ENCODE data around the gene SDCCAG8. TPM values are rescaled to one million over a fixed set of nuclear protein-coding genes. Genes with fewer than 3 reads are reported as not detected.

The SDCCAG8 gene
- polyA plus RNA-seq, 5 donors, result 33.8 to 46.2 (median 39.5) TPM

- DNase-seq, result no peak
Observed at GRCh38 chr1:243416495-243416894, 160.7 kb downstream of the SDCCAG8 start.

- no peak for DNase-seq
Observed at GRCh38 chr1:243420016-243420945, 164.4 kb downstream of the SDCCAG8 start.

- no peak for DNase-seq
Observed at GRCh38 chr1:243420946-243421685, 165.3 kb downstream of the SDCCAG8 start.

- no peak for DNase-seq
Observed at GRCh38 chr1:243421784-243422183, 165.9 kb downstream of the SDCCAG8 start.

- DNase-seq, result no peak
Observed at GRCh38 chr1:243422362-243422761, 166.5 kb downstream of the SDCCAG8 start.

GRCh38 chr1:243428084-243428483, 172.2 kb downstream of the SDCCAG8 start:
- DNase-seq, result no peak

- no peak for DNase-seq
Observed at GRCh38 chr1:243428617-243429342, 172.9 kb downstream of the SDCCAG8 start.

GRCh38 chr1:243431591-243431990, 175.8 kb downstream of the SDCCAG8 start:
- no peak for DNase-seq

- DNase-seq, result no peak
Observed at GRCh38 chr1:243432136-243432535, 176.3 kb downstream of the SDCCAG8 start.

GRCh38 chr1:243433737-243434370, 178.0 kb downstream of the SDCCAG8 start:
- DNase-seq, result no peak

GRCh38 chr1:243434594-243434993, 178.8 kb downstream of the SDCCAG8 start:
- DNase-seq, result no peak

- no peak for DNase-seq
Observed at GRCh38 chr1:243435836-243436235, 180.0 kb downstream of the SDCCAG8 start.

- DNase-seq, result no peak
Observed at GRCh38 chr1:243438146-243438545, 182.3 kb downstream of the SDCCAG8 start.

GRCh38 chr1:243438815-243439214, 183.0 kb downstream of the SDCCAG8 start:
- no peak for DNase-seq

- no peak for DNase-seq
Observed at GRCh38 chr1:243440406-243440805, 184.6 kb downstream of the SDCCAG8 start.

GRCh38 chr1:243441601-243442000, 185.8 kb downstream of the SDCCAG8 start:
- no peak for DNase-seq

- no peak for DNase-seq
Observed at GRCh38 chr1:243443557-243443956, 187.7 kb downstream of the SDCCAG8 start.

GRCh38 chr1:243447347-243447746, 191.5 kb downstream of the SDCCAG8 start:
- DNase-seq, result no peak

- no peak for DNase-seq
Observed at GRCh38 chr1:243447844-243448243, 192.0 kb downstream of the SDCCAG8 start.

- no peak for DNase-seq
Observed at GRCh38 chr1:243449373-243449772, 193.5 kb downstream of the SDCCAG8 start.

- no peak for DNase-seq
Observed at GRCh38 chr1:243452092-243452491, 196.3 kb downstream of the SDCCAG8 start.
